Karpas-422 (cell line): Measurements from ENCODE around the gene PLIN3. TPM values are rescaled to one million over a fixed set of nuclear protein-coding genes. Genes with fewer than 3 reads are reported as not detected.

Source experiments
- DNase-seq: peaks from one replicate; pipeline ENCODE4 v3.0.0-alpha.2; 2015
- H2AFZ ChIP-seq: fragments of 200-600 bp; sonication (generic); 2 replicates; pipeline ENCODE4 v1.6.1; 2014; ENCODE audit warnings: antibody characterized with exemption, low read length, mixed read lengths
- H3K27ac ChIP-seq: fragments of 200-600 bp; sonication (generic); 2 replicates; pipeline ENCODE4 v1.5.1; 2014; ENCODE audit warnings: mild to moderate bottlenecking, low read length, moderate library complexity
- H3K27me3 ChIP-seq: fragments of 200-600 bp; sonication (generic); 2 replicates; pipeline ENCODE4 v1.6.1; 2014; ENCODE audit warnings: low read length, mixed read lengths
- H3K36me3 ChIP-seq: fragments of 200-600 bp; sonication (generic); 2 replicates; pipeline ENCODE4 v1.6.1; 2014; ENCODE audit warnings: low read length, mixed read lengths; ENCODE audit not compliant: insufficient read depth
- H3K4me1 ChIP-seq: fragments of 200-600 bp; sonication (generic); 2 replicates; pipeline ENCODE4 v1.6.1; 2014; ENCODE audit warnings: mild to moderate bottlenecking, low read length, mixed read lengths
- H3K4me2 ChIP-seq: fragments of 200-600 bp; sonication (generic); 2 replicates; pipeline ENCODE4 v1.6.1; 2014; ENCODE audit warnings: low read length, low read depth, mild to moderate bottlenecking; ENCODE audit not compliant: poor library complexity, severe bottlenecking
- H3K4me3 ChIP-seq: fragments of 200-600 bp; sonication (generic); 2 replicates; pipeline ENCODE4 v1.5.1; 2014; ENCODE audit warnings: mild to moderate bottlenecking, antibody characterized with exemption, low read length, mixed read lengths
- H3K79me2 ChIP-seq: fragments of 200-600 bp; sonication (generic); 2 replicates; pipeline ENCODE4 v1.6.1; 2014; ENCODE audit warnings: mild to moderate bottlenecking, low read length, mixed read lengths
- H3K9ac ChIP-seq: fragments of 200-600 bp; sonication (generic); 2 replicates; pipeline ENCODE4 v1.6.0; 2014; ENCODE audit warnings: low read length
- H3K9me2 ChIP-seq: fragments of 200-600 bp; sonication (generic), shearing (Covaris generic); replicated peaks from 2 replicates; pipeline ENCODE4 v1.6.0; 2014; ENCODE audit warnings: mild to moderate bottlenecking, low read length, moderate library complexity; ENCODE audit not compliant: insufficient read depth
- H3K9me3 ChIP-seq: fragments of 300-700, 200-600 bp; sonication (generic); 2 replicates; pipeline ENCODE4 v1.6.1; 2014; ENCODE audit warnings: low read length, mixed read lengths
- H4K20me1 ChIP-seq: fragments of 200-600 bp; sonication (generic); 2 replicates; pipeline ENCODE4 v1.6.1; 2014; ENCODE audit warnings: mild to moderate bottlenecking, antibody characterized with exemption, low read length, low read depth; ENCODE audit not compliant: insufficient read depth
- total RNA-seq: library from RNA; depleted of rRNA; stranded (reverse); fragments of >200 nt; shearing (Covaris generic); gene quantifications from 2 replicates; pipeline ENCODE4 v1.2.3, GENCODE V29; 2014; ENCODE audit warnings: low replicate concordance

PLIN3 gene
- total RNA-seq, 1 experiment from 2014 or later = 28.7 TPM

DNA sequence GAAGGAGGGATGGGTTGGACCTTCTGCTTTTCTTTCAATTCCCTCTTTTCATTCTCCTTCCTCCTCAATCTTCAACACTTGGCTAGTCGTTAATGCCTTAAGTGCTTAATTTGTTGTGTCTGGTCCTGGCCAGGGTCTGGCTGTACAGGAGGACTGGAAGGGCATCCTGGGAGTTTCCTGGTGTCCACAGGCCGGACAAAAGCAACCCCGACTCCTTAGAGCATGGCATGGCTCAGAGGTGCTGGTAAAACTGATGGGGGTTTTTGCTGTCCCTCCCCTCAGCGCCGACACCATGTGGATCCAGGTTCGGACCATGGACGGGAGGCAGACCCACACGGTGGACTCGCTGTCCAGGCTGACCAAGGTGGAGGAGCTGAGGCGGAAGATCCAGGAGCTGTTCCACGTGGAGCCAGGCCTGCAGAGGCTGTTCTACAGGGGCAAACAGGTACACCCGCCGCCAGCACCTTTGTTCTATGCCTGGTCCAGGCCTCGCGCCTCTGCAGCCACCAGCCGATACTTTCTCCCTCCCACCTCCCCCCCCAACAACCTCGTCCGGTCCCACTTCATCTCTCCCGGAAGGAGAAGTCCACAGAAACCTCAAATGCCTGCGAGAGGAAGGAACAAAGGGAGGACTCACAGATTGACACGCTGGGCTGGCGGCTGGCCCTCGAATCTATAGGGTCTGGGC lies 43.3 kb upstream of the PLIN3 start:
- Histone ChIP-seq H4K20me1 (no peaks in the 10 kb centered on the region), H3K9ac (peak overlapping the region; percentile 93), H3K27ac (peak overlapping the region; percentile 70), H3K4me3 (peak overlapping the region; percentile 98), H3K27me3 (no peaks in the 10 kb centered on the region), H3K9me2 (no peaks in the 10 kb centered on the region), H3K36me3 (peaks cover 22% of the 10 kb centered on the region), H3K79me2 (peaks cover 56% of the 10 kb centered on the region), H3K9me3 (no peaks in the 10 kb centered on the region), H2AFZ (peak overlapping the region; percentile 57; the same call in 1 of the 2 replicates), H3K4me1 (peaks cover 28% of the 10 kb centered on the region), H3K4me2 (peak overlapping the region; percentile 100)
- peak; percentile 53 for DNase-seq

GRCh38 chr19:4909897-4910593 lies 42.6 kb upstream of the PLIN3 start:
- H3K36me3 ChIP-seq = peaks cover 22% of the 10 kb centered on the region
- peak overlapping the region; percentile 75; the same call in 1 of the 2 replicates for H2AFZ ChIP-seq
- peak overlapping the region; percentile 98 for H3K4me3 ChIP-seq
- H3K27me3 ChIP-seq = no peaks in the 10 kb centered on the region
- no peaks in the 10 kb centered on the region for H3K9me3 ChIP-seq
- DNase-seq = peak; percentile 99
- H3K9me2 ChIP-seq = no peaks in the 10 kb centered on the region
- H3K4me2 ChIP-seq = peak overlapping the region; percentile 100
- H3K4me1 ChIP-seq = peaks cover 28% of the 10 kb centered on the region
- H3K79me2 ChIP-seq = peaks cover 49% of the 10 kb centered on the region
- H3K9ac ChIP-seq = peak overlapping the region; percentile 93
- no peaks in the 10 kb centered on the region for H4K20me1 ChIP-seq
- H3K27ac ChIP-seq = peak overlapping the region; percentile 70

DNA sequence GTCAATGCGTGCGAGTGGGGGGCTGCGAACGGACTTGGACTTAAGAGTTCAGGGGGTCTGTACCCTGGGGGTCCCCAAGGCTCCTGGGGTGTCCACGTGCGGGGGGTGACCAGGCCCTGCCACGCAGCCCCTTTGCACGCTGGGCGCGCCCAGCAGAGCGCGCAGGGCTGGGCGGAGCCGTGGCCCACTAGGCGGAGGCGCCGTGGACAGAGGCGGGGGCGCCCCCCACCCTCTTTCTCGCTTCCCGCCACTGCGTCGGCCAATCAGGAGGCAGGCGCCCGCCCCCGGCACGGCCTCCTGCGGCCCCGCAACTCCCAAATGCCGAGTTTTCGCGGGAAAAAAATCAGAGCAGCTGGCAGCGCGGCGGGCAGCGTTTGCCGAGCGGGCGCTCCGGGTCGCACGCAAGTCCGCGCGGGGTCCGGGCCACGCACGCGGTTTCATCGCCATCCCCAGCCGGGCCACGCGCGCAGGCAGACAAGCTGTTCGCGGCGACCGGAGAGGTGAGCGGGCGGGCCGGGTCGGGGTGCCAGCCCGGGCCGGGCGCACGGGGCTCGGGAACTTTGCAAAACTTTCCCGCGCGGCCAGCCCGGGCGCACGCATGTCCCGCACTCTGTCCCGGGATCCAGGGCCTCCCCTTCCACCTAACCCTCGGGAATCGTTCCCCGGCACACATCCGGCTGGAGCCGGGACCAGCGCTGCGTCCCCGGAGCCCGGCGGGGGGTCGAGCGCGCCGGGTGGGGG lies 41.9 kb upstream of the PLIN3 start, which contains the start of gene UHRF1:
UHRF1 (plus strand) TSS at position 346 of the 741 bp plus-strand sequence. CDS start 1,385 bp downstream, outside the sequence.
- DNase-seq = peak; percentile 86
- Histone ChIP-seq H4K20me1 (no peaks in the 10 kb centered on the region), H3K36me3 (peaks cover 20% of the 10 kb centered on the region), H3K27me3 (no peaks in the 10 kb centered on the region), H3K27ac (peak within 1 kb of the TSS; percentile 70), H3K9me2 (no peaks in the 10 kb centered on the region), H3K4me2 (peak within 1 kb of the TSS; percentile 100), H3K9me3 (no peaks in the 10 kb centered on the region), H3K79me2 (peaks cover 42% of the 10 kb centered on the region), H3K4me1 (peaks cover 28% of the 10 kb centered on the region), H3K4me3 (peak within 1 kb of the TSS; percentile 98), H2AFZ (peak within 1 kb of the TSS; percentile 75; the same call in 1 of the 2 replicates), H3K9ac (peak within 1 kb of the TSS; percentile 93)

DNA sequence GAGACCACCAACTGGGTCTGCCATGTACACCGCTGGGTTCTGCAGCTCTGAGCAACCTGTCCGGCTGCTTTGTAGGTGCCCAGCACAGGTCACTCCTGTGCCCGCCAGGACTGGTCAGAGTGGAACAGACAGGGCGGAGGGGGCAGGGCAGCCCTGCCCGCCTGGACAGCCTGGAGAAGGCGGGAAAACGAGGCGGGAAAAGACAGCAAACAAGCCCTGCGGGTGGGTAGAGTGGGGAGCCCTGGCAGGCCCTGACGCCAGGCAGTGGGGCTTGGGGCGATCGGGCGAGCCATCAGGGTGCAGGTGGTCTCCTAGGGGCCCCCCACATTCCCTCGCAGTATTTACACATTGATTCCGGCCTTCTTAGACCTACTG lies 41.3 kb upstream of the PLIN3 start:
- no peaks in the 10 kb centered on the region for H3K27me3 ChIP-seq
- H3K79me2 ChIP-seq = peaks cover 36% of the 10 kb centered on the region
- peaks cover 28% of the 10 kb centered on the region for H3K4me1 ChIP-seq
- H4K20me1 ChIP-seq = no peaks in the 10 kb centered on the region
- peak overlapping the region; percentile 98; the same call in 1 of the 2 replicates for H3K4me3 ChIP-seq
- DNase-seq = no peak
- peak overlapping the region; percentile 100 for H3K4me2 ChIP-seq
- H3K27ac ChIP-seq = no peak overlapping the region
- peaks cover 16% of the 10 kb centered on the region for H3K36me3 ChIP-seq
- H3K9me2 ChIP-seq = no peaks in the 10 kb centered on the region
- no peak overlapping the region for H2AFZ ChIP-seq
- no peaks in the 10 kb centered on the region for H3K9me3 ChIP-seq
- peak overlapping the region; percentile 93 for H3K9ac ChIP-seq

GRCh38 chr19:4908360-4908759 lies 40.9 kb upstream of the PLIN3 start:
- H3K4me2 ChIP-seq = no peak overlapping the region
- no peak overlapping the region for H3K4me3 ChIP-seq
- H3K79me2 ChIP-seq = peaks cover 32% of the 10 kb centered on the region
- no peak for DNase-seq
- H3K36me3 ChIP-seq = peaks cover 13% of the 10 kb centered on the region; the same call in 1 of the 2 replicates
- no peaks in the 10 kb centered on the region for H4K20me1 ChIP-seq
- no peaks in the 10 kb centered on the region for H3K9me3 ChIP-seq
- H3K4me1 ChIP-seq = peaks cover 28% of the 10 kb centered on the region
- no peak overlapping the region for H3K27ac ChIP-seq
- no peaks in the 10 kb centered on the region for H3K9me2 ChIP-seq
- 0 out of 2 replicates have a peak overlapping the region, but pooled peaks have one; percentile 93 for H3K9ac ChIP-seq
- H2AFZ ChIP-seq = no peak overlapping the region
- no peaks in the 10 kb centered on the region for H3K27me3 ChIP-seq

- Histone ChIP-seq H3K36me3 (peaks cover under 1% of the 10 kb centered on the region; the same call in 1 of the 2 replicates), H3K9me3 (no peaks in the 10 kb centered on the region), H3K79me2 (peaks cover 18% of the 10 kb centered on the region), H3K27ac (no peak overlapping the region), H4K20me1 (no peaks in the 10 kb centered on the region), H3K4me1 (peaks cover 26% of the 10 kb centered on the region), H3K9me2 (no peaks in the 10 kb centered on the region), H3K4me3 (no peak overlapping the region), H3K27me3 (no peaks in the 10 kb centered on the region), H3K9ac (no peak overlapping the region), H2AFZ (no peak overlapping the region), H3K4me2 (no peak overlapping the region)
- no peak for DNase-seq
Measured at GRCh38 chr19:4906963-4907362, 39.5 kb upstream of the PLIN3 start.

DNA sequence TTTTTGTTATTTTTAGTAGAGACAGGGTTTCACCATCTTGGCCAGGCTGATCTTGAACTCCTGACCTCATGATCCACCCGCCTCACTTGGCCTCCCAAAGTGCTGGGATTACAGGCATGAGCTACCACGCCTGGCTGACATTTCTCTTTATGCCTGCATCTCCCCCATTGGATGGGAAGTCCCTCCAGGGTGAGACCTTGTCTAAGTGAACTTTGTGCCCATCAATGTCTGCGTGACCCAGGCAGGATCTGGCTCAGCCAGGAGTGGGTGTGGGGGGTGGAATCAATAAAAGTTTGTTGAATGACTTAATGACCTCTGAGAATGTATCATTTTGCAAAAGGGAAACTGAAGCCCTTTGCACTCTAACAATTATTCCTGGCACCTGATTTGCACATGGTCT lies 37.0 kb upstream of the PLIN3 start:
- Histone ChIP-seq H3K4me1 (peaks cover 11% of the 10 kb centered on the region), H3K4me2 (no peak overlapping the region), H3K27me3 (no peaks in the 10 kb centered on the region), H3K79me2 (no peaks in the 10 kb centered on the region), H3K9me3 (no peaks in the 10 kb centered on the region), H2AFZ (no peak overlapping the region), H3K27ac (no peak overlapping the region), H3K9ac (no peak overlapping the region), H3K9me2 (no peaks in the 10 kb centered on the region), H3K4me3 (no peak overlapping the region), H3K36me3 (no peaks in the 10 kb centered on the region), H4K20me1 (no peaks in the 10 kb centered on the region)
- no peak for DNase-seq

- H3K9ac ChIP-seq = no peak within 1 kb of the TSS
- H4K20me1 ChIP-seq = no peaks in the 10 kb centered on the region
- H3K4me2 ChIP-seq = no peak within 1 kb of the TSS
- H3K27me3 ChIP-seq = no peaks in the 10 kb centered on the region
- H3K36me3 ChIP-seq = no peaks in the 10 kb centered on the region
- no peaks in the 10 kb centered on the region for H3K9me3 ChIP-seq
- H3K9me2 ChIP-seq = no peaks in the 10 kb centered on the region
- no peak within 1 kb of the TSS for H3K27ac ChIP-seq
- H3K4me1 ChIP-seq = no peaks in the 10 kb centered on the region
- no peaks in the 10 kb centered on the region for H3K79me2 ChIP-seq
- no peak for DNase-seq
- no peak within 1 kb of the TSS for H3K4me3 ChIP-seq
- H2AFZ ChIP-seq = no peak within 1 kb of the TSS
Measured at GRCh38 chr19:4902796-4903195, 35.3 kb upstream of the PLIN3 start, which contains the start of gene ARRDC5. TSS of gene ARRDC5 (minus strand) at chr19:4902896. CDS start at chr19:4902825, 71 bp downstream.
